Endothelial cell (in vitro differentiated cells): Measurements from ENCODE around the gene CASP12. TPM values are rescaled to one million over a fixed set of nuclear protein-coding genes. Genes with fewer than 3 reads are reported as not detected.

Source experiments
- DNase-seq: peaks from one replicate; pipeline ENCODE4 v3.0.0; 2021; ENCODE audit warnings: low spot score
- H3K27ac Mint-ChIP-seq: one replicate; pipeline ENCODE4 v1.8.0; 2021; ENCODE audit warnings: mixed read lengths, inconsistent platforms; ENCODE audit not compliant: unreplicated experiment
- H3K27me3 Mint-ChIP-seq: one replicate; pipeline ENCODE4 v1.8.0; 2021; ENCODE audit warnings: mild to moderate bottlenecking, moderate library complexity, mixed read lengths, inconsistent platforms; ENCODE audit not compliant: unreplicated experiment
- H3K36me3 Mint-ChIP-seq: one replicate; pipeline ENCODE4 v1.8.0; 2021; ENCODE audit warnings: mild to moderate bottlenecking, low read depth, mixed read lengths, inconsistent platforms; ENCODE audit not compliant: unreplicated experiment
- H3K4me1 Mint-ChIP-seq: one replicate; pipeline ENCODE4 v1.8.0; 2021; ENCODE audit warnings: mild to moderate bottlenecking, mixed read lengths, inconsistent platforms; ENCODE audit not compliant: unreplicated experiment
- H3K4me3 Mint-ChIP-seq: one replicate; pipeline ENCODE4 v1.8.0; 2021; ENCODE audit warnings: mild to moderate bottlenecking, mixed read lengths, inconsistent platforms; ENCODE audit not compliant: unreplicated experiment
- H3K9me3 Mint-ChIP-seq: one replicate; pipeline ENCODE4 v1.8.0; 2021; ENCODE audit warnings: mixed read lengths, inconsistent platforms; ENCODE audit not compliant: unreplicated experiment
- CTCF ChIP-seq: fragments of 200-600 bp; sonication (generic); IDR thresholded peaks from one replicate; pipeline ENCODE4 v1.5.0; 2021; ENCODE audit warnings: antibody characterized with exemption; ENCODE audit not compliant: unreplicated experiment
- total RNA-seq: library from RNA; stranded (reverse); fragmentation: NEBNext Ultra II Directional; extraction: Animal tissue kit (Norgen Biotek cat#: 25700); gene quantifications from one replicate; pipeline ENCODE4 v1.2.1, GENCODE V29; 2021; ENCODE audit not compliant: unreplicated experiment

The CASP12 gene
- total RNA-seq, 1 donor from 2014 or later, result 0.95 TPM

GRCh38 chr11:104892723-104893511, 5.3 kb downstream of the CASP12 start:
- Mint-ChIP-seq H3K9me3 (no peaks in the 10 kb centered on the region), H3K27me3 (no peaks in the 10 kb centered on the region), H3K4me1 (peaks cover 8% of the 10 kb centered on the region), H3K4me3 (no peak overlapping the region), H3K36me3 (no peaks in the 10 kb centered on the region), H3K27ac (no peak overlapping the region)
- no peak for DNase-seq
- TF ChIP-seq CTCF, result no peak

- H3K4me3 Mint-ChIP-seq, result no peak overlapping the region
- H3K9me3 Mint-ChIP-seq, result no peaks in the 10 kb centered on the region
- no peak for TF ChIP-seq CTCF
- no peak for DNase-seq
- H3K4me1 Mint-ChIP-seq, result peaks cover 4% of the 10 kb centered on the region
- H3K27ac Mint-ChIP-seq, result no peak overlapping the region
- no peaks in the 10 kb centered on the region for H3K27me3 Mint-ChIP-seq
- no peaks in the 10 kb centered on the region for H3K36me3 Mint-ChIP-seq
Measured at GRCh38 chr11:104891135-104891534, 7.1 kb downstream of the CASP12 start.

GRCh38 chr11:104883342-104883741, 14.9 kb downstream of the CASP12 start:
- TF ChIP-seq CTCF, result no peak
- no peak overlapping the region for H3K27ac Mint-ChIP-seq
- DNase-seq, result no peak
- H3K36me3 Mint-ChIP-seq, result no peaks in the 10 kb centered on the region
- H3K4me1 Mint-ChIP-seq, result no peaks in the 10 kb centered on the region
- H3K9me3 Mint-ChIP-seq, result no peaks in the 10 kb centered on the region
- no peak overlapping the region for H3K4me3 Mint-ChIP-seq
- H3K27me3 Mint-ChIP-seq, result no peaks in the 10 kb centered on the region

- Mint-ChIP-seq H3K27ac (no peak overlapping the region), H3K36me3 (no peaks in the 10 kb centered on the region), H3K4me3 (no peak overlapping the region), H3K27me3 (no peaks in the 10 kb centered on the region), H3K4me1 (peaks cover 7% of the 10 kb centered on the region), H3K9me3 (no peaks in the 10 kb centered on the region)
- DNase-seq, result no peak
- no peak for TF ChIP-seq CTCF
Measured at GRCh38 chr11:104881117-104881794, 17.0 kb downstream of the CASP12 start.
